ENCODE measurements around the gene APBB2. TPM values are rescaled to one million over a fixed set of nuclear protein-coding genes. Genes with fewer than 3 reads are reported as not detected.
"Not testable (repeated sequence)": the region's sequence is repeated elsewhere in the genome, so short reads cannot be mapped to it uniquely, and the experiment has no call there.

Gene APBB2
- total RNA-seq, 2 experiments from 2014 or later = 1.3 to 1.5 TPM

GRCh38 chr4:40825014-40825838 lies 389.1 kb downstream of the APBB2 start:
- ATAC-seq (no peak), DNase-seq (no peak)
- ChIA-PET CTCF (interaction anchor here (1.0 to 3.0 kb wide), 3 partner anchors 13 to 16 kb away, joined by 4 to 11 read pairs (median 4); no protein-coding TSS in a partner anchor), POLR2A (no interaction called here)
- intact Hi-C loops (cut with DNase I, micrococcal nuclease) = no loop called here
- Mint-ChIP-seq H3K9me3 (ENCODE audit: low read depth) (peaks cover 5% of the 10 kb centered on the region), H3K4me1 (peaks cover 7% of the 10 kb centered on the region), H3K4me3 (no peak overlapping the region), H3K27me3 (peaks cover 4% of the 10 kb centered on the region), H3K36me3 (ENCODE audit: low read depth) (no peaks in the 10 kb centered on the region), H3K27ac (no peak overlapping the region)

- intact Hi-C loops (cut with DNase I, micrococcal nuclease) = no loop called here
- CTCF ChIA-PET = interaction anchor here (0.6 to 1.6 kb wide), 3 partner anchors 13 to 100 kb away, joined by 3 to 4 read pairs (median 3); no protein-coding TSS in a partner anchor
- ATAC-seq = no peak
Observed at GRCh38 chr4:40822420-40823166, 391.7 kb downstream of the APBB2 start.

DNA sequence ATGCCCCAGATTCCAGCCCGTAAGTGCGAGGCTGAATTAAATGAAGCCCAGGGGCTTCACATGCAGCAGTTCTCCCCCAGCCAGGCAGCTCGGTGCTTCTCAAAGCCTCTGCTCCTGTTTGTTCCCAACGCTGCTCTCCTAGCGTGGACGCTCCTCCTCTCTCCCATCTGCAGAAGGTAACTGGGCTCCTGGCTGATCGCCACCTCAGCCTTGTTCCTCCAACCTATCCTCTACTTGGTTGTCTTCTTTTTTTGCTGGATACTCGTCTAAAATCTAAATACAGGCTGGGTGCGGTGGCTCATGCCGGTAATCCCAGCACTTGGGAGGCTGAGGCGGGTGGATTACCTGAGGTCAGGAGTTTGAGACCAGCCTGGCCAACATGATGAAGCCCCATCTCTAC lies 394.2 kb downstream of the APBB2 start:
- H3K4me1 Mint-ChIP-seq = no peaks in the 10 kb centered on the region
- CTCF ChIA-PET = interaction anchor here (0.5 to 1.2 kb wide), 4 partner anchors 10 to 45 kb away, joined by 3 to 5 read pairs (median 3); no protein-coding TSS in a partner anchor

More at GRCh38 chr4:40822420-40823166, 391.7 kb downstream of the APBB2 start:
- H3K9me3 Mint-ChIP-seq (ENCODE audit: low read depth) = no peaks in the 10 kb centered on the region
- no peak overlapping the region for H3K27ac Mint-ChIP-seq
- peaks cover 1% of the 10 kb centered on the region for H3K27me3 Mint-ChIP-seq
- no peak overlapping the region for H3K4me3 Mint-ChIP-seq
- peaks cover 2% of the 10 kb centered on the region for H3K4me1 Mint-ChIP-seq
- POLR2A ChIA-PET = no interaction called here
- DNase-seq = no peak
- H3K36me3 Mint-ChIP-seq (ENCODE audit: low read depth) = no peaks in the 10 kb centered on the region

GRCh38 chr4:40817157-40817556 lies 397.2 kb downstream of the APBB2 start:
- H3K9me3 Mint-ChIP-seq (ENCODE audit: low read depth); intact Hi-C loops (cut with DNase I, micrococcal nuclease); DNase-seq; H3K4me3 Mint-ChIP-seq; H3K36me3 Mint-ChIP-seq (ENCODE audit: low read depth); H3K27me3 Mint-ChIP-seq; H3K4me1 Mint-ChIP-seq; ATAC-seq; POLR2A ChIA-PET; H3K27ac Mint-ChIP-seq; CTCF ChIA-PET: not testable (repeated sequence)

More for the DNA sequence above, 394.2 kb downstream of the APBB2 start:
- Mint-ChIP-seq H3K9me3 (ENCODE audit: low read depth) (no peaks in the 10 kb centered on the region), H3K36me3 (ENCODE audit: low read depth) (no peaks in the 10 kb centered on the region), H3K27ac (no peak overlapping the region), H3K4me3 (no peak overlapping the region), H3K27me3 (peaks cover 1% of the 10 kb centered on the region)
- intact Hi-C loops (cut with DNase I, micrococcal nuclease) = no loop called here
- POLR2A ChIA-PET = no interaction called here
- DNase-seq (no peak), ATAC-seq (no peak)

GRCh38 chr4:40812856-40813255 lies 401.5 kb downstream of the APBB2 start:
- ChIA-PET CTCF (interaction anchor here (1.1 kb wide), 1 partner anchor 13 kb away, joined by 4 read pairs; no protein-coding TSS in a partner anchor), POLR2A (no interaction called here)
- no peak overlapping the region for H3K4me3 Mint-ChIP-seq
- peaks cover 2% of the 10 kb centered on the region for H3K27me3 Mint-ChIP-seq
- no peak overlapping the region for H3K27ac Mint-ChIP-seq
- no peaks in the 10 kb centered on the region for H3K36me3 Mint-ChIP-seq (ENCODE audit: low read depth)
- H3K9me3 Mint-ChIP-seq (ENCODE audit: low read depth) = no peaks in the 10 kb centered on the region
- no peaks in the 10 kb centered on the region for H3K4me1 Mint-ChIP-seq
- ATAC-seq (no peak), DNase-seq (no peak)
- intact Hi-C loops (cut with DNase I, micrococcal nuclease) = no loop called here

DNA sequence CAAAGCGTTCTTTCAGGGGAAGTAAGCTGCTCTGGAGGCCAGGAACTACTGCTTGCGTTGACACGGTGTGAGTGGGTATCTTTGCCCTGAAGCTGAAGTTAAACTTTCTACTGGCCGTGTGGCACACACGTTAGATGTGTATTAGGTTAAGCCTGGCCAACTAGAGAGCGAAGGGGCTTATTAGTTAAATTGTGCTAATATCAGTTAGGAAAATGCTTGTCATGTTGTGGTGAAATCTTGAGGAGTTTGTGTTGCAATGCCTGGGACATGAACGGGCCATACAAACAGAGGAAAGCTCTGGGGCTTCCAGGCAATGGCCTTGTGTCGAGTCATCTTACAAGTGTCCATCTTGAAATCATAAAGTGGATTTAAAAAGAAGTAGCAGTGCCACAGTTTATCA lies 402.0 kb downstream of the APBB2 start:
- Mint-ChIP-seq H3K4me3 (no peak overlapping the region), H3K9me3 (ENCODE audit: low read depth) (no peaks in the 10 kb centered on the region), H3K27ac (no peak overlapping the region), H3K36me3 (ENCODE audit: low read depth) (no peaks in the 10 kb centered on the region), H3K4me1 (no peaks in the 10 kb centered on the region), H3K27me3 (peaks cover 2% of the 10 kb centered on the region)
- DNase-seq (no peak), ATAC-seq (no peak)
- ChIA-PET CTCF (interaction anchor here (1.1 kb wide), 1 partner anchor 14 kb away, joined by 4 read pairs; no protein-coding TSS in a partner anchor), POLR2A (no interaction called here)
- intact Hi-C loops (cut with DNase I, micrococcal nuclease) = no loop called here

GRCh38 chr4:40811956-40812355 lies 402.4 kb downstream of the APBB2 start:
- Mint-ChIP-seq H3K27me3 (peaks cover 2% of the 10 kb centered on the region), H3K36me3 (ENCODE audit: low read depth) (no peaks in the 10 kb centered on the region), H3K4me1 (no peaks in the 10 kb centered on the region), H3K4me3 (no peak overlapping the region), H3K9me3 (ENCODE audit: low read depth) (no peaks in the 10 kb centered on the region), H3K27ac (no peak overlapping the region)
- ChIA-PET CTCF (interaction anchor here (1.1 kb wide), 1 partner anchor 14 kb away, joined by 4 read pairs; no protein-coding TSS in a partner anchor), POLR2A (no interaction called here)
- DNase-seq (no peak), ATAC-seq (no peak)
- intact Hi-C loops (cut with DNase I, micrococcal nuclease) = no loop called here

DNA sequence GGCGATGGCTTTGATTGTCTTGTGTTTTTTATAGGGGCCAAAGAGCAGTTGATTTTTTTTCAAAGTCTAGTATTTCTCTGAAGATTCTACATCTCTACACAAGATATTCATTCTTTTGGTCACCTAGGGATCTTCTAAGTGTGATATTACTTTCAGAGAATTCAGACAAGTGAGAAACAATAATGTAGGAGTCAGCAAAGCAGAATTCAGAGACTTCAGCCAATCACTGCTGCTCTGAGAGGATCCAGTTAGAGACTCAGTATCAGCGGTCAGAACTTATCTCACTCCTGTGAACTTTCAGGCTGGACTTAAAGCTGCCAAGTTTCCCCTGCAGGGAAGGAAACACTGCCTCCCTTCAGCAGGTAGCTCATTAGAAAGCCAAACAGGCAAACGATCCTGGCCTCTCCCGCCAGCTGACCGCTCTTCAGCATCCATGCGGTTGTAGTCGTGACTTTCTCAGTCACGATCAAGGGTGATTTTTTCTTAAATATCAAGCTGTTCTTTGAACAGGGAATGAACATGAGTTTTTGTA lies 405.4 kb downstream of the APBB2 start:
- Mint-ChIP-seq H3K27me3 (peaks cover 3% of the 10 kb centered on the region), H3K4me3 (no peak overlapping the region), H3K4me1 (no peaks in the 10 kb centered on the region), H3K36me3 (ENCODE audit: low read depth) (no peaks in the 10 kb centered on the region), H3K9me3 (ENCODE audit: low read depth) (no peaks in the 10 kb centered on the region), H3K27ac (no peak overlapping the region)
- DNase-seq (no peak), ATAC-seq (no peak)
- POLR2A ChIA-PET = no interaction called here
- CTCF ChIA-PET = interaction anchor here (0.8 to 1.6 kb wide), 2 partner anchors 9 to 10 kb away, joined by 3 to 5 read pairs; no protein-coding TSS in a partner anchor
- intact Hi-C loops (cut with DNase I, micrococcal nuclease) = no loop called here

DNA sequence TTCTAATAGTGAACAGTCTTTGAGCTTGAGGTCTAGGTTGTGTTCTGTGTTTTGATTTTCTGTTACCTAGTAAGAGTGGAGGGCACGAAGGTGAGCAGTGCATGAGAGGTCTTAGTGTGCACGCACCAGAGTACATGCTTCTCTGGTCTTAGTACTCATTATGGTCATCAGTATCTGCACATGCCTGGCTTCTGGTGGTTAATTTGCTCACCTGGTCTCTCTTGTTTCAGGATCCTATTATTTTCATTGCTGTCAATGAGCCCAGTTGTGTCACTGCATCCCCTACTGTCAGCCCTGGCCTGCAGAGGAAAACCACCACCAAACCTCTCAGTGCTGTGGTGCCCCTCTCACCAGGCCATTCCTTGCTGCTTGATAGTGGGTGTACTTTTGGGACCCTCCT lies 409.7 kb downstream of the APBB2 start:
- DNase-seq (no peak), ATAC-seq (no peak)
- intact Hi-C loops (cut with DNase I, micrococcal nuclease) = no loop called here
- ChIA-PET POLR2A (no interaction called here), CTCF (interaction anchor here (0.6 to 1.2 kb wide), 3 partner anchors 15 to 121 kb away, joined by 3 to 4 read pairs (median 3); no protein-coding TSS in a partner anchor)
- peaks cover 1% of the 10 kb centered on the region for H3K27me3 Mint-ChIP-seq
- no peaks in the 10 kb centered on the region for H3K36me3 Mint-ChIP-seq (ENCODE audit: low read depth)
- no peak overlapping the region for H3K4me3 Mint-ChIP-seq
- H3K9me3 Mint-ChIP-seq (ENCODE audit: low read depth) = no peaks in the 10 kb centered on the region
- no peak overlapping the region for H3K27ac Mint-ChIP-seq
- H3K4me1 Mint-ChIP-seq = no peaks in the 10 kb centered on the region

GRCh38 chr4:40800064-40800463 lies 414.3 kb downstream of the APBB2 start:
- no peak for ATAC-seq
- Mint-ChIP-seq H3K27ac (no peak overlapping the region), H3K9me3 (ENCODE audit: low read depth) (no peaks in the 10 kb centered on the region), H3K4me3 (no peak overlapping the region), H3K36me3 (ENCODE audit: low read depth) (no peaks in the 10 kb centered on the region), H3K27me3 (no peaks in the 10 kb centered on the region), H3K4me1 (no peaks in the 10 kb centered on the region)
- intact Hi-C loops (cut with DNase I, micrococcal nuclease) = no loop called here
- CTCF ChIA-PET = interaction anchor here (0.7 kb wide), 1 partner anchor 9 kb away, joined by 3 read pairs; no protein-coding TSS in a partner anchor
- no peak for DNase-seq
- POLR2A ChIA-PET = no interaction called here

- intact Hi-C loops (cut with DNase I, micrococcal nuclease) = no loop called here
- no peaks in the 10 kb centered on the region for H3K36me3 Mint-ChIP-seq (ENCODE audit: low read depth)
- H3K27ac Mint-ChIP-seq = no peak overlapping the region
- H3K4me3 Mint-ChIP-seq = no peak overlapping the region
- ChIA-PET CTCF (interaction anchor here (0.9 kb wide), 1 partner anchor 291 kb away, joined by 5 read pairs; no protein-coding TSS in a partner anchor), POLR2A (no interaction called here)
- ATAC-seq (no peak), DNase-seq (no peak)
- no peaks in the 10 kb centered on the region for H3K9me3 Mint-ChIP-seq (ENCODE audit: low read depth)
- no peaks in the 10 kb centered on the region for H3K4me1 Mint-ChIP-seq
- peaks cover 2% of the 10 kb centered on the region for H3K27me3 Mint-ChIP-seq
Observed at GRCh38 chr4:40789771-40790170, 424.6 kb downstream of the APBB2 start.

Measured in activated CD4-positive, alpha-beta T cell treated with anti-CD3 and anti-CD28 coated beads for 36 hours (primary cell).